GM21737 (cell line): ENCODE data around the gene UBE3C.
"Not testable (repeated sequence)": the region's sequence is repeated elsewhere in the genome, so short reads cannot be mapped to it uniquely, and the experiment has no call there.

ENCODE experiments used
- ATAC-seq: cut with Tn5 transposase; IDR thresholded peaks from one replicate; pipeline ENCODE4 v1.9.1; 2021; ENCODE audit warnings: mild to moderate bottlenecking, moderate library complexity; ENCODE audit not compliant: unreplicated experiment

UBE3C gene

GRCh38 chr7:157138424-157139110 lies at the start of gene UBE3C:
TSS of gene UBE3C (plus strand) at chr7:157138926. CDS start at chr7:157139273, 347 bp downstream.
- ATAC-seq, result peak; percentile 77

GRCh38 chr7:157089100-157089610 lies 49.6 kb upstream of the UBE3C start:
- no peak for ATAC-seq

- ATAC-seq, result no peak
Measured at GRCh38 chr7:157090485-157091165, 48.1 kb upstream of the UBE3C start.

- no peak for ATAC-seq
Measured at GRCh38 chr7:157096286-157097055, 42.3 kb upstream of the UBE3C start.

- no peak for ATAC-seq
Measured at GRCh38 chr7:157097056-157097329, 41.7 kb upstream of the UBE3C start.

GRCh38 chr7:157097569-157097968 lies 41.2 kb upstream of the UBE3C start:
- ATAC-seq, result no peak

- ATAC-seq, result not testable (repeated sequence)
Measured at GRCh38 chr7:157100005-157100404, 38.7 kb upstream of the UBE3C start.

GRCh38 chr7:157103641-157104040 lies 35.1 kb upstream of the UBE3C start:
- ATAC-seq, result not testable (repeated sequence)

GRCh38 chr7:157111311-157111710 lies 27.4 kb upstream of the UBE3C start:
- ATAC-seq, result no peak

- no peak for ATAC-seq
Measured at GRCh38 chr7:157112706-157113105, 26.0 kb upstream of the UBE3C start.

- no peak for ATAC-seq
Measured at GRCh38 chr7:157113607-157114006, 25.1 kb upstream of the UBE3C start.

- ATAC-seq, result no peak
Measured at GRCh38 chr7:157116762-157117161, 22.0 kb upstream of the UBE3C start.

GRCh38 chr7:157117796-157118195 lies 20.9 kb upstream of the UBE3C start:
- no peak for ATAC-seq

GRCh38 chr7:157120181-157120580 lies 18.5 kb upstream of the UBE3C start:
- ATAC-seq, result no peak

GRCh38 chr7:157121184-157121715 lies 17.5 kb upstream of the UBE3C start:
- ATAC-seq, result no peak

- ATAC-seq, result no peak
Measured at GRCh38 chr7:157122800-157123495, 15.8 kb upstream of the UBE3C start.

- no peak for ATAC-seq
Measured at GRCh38 chr7:157124690-157125089, 14.0 kb upstream of the UBE3C start.

GRCh38 chr7:157125376-157126223 lies 13.1 kb upstream of the UBE3C start:
- ATAC-seq, result no peak

- ATAC-seq, result no peak
Measured at GRCh38 chr7:157126921-157127320, 11.8 kb upstream of the UBE3C start.

- no peak for ATAC-seq
Measured at GRCh38 chr7:157129200-157129599, 9.5 kb upstream of the UBE3C start.
